ENCODE data around the gene TRIM17.

DNA sequence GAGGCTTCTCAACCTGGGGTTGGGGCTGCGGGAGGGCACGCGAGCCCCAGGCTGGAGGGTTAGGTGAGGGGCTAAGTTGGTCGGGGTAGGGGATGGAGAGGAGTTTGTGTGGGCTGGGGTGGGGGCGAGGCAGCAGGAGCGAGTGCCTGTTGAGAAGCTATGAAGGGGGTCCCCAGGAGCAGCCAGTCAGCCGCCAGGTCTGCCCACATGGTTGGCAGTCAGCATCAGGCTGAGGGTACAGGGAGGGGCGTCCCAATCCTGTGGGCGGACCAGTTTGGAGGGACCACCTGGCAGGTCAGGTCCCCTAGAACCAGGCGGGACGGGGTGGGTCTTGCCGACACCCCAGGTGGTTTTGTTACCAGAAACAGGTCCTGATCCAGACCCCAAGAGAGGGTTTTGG lies 400 bp upstream of the TRIM17 start:
- TF ChIP-seq, protein P1, sequence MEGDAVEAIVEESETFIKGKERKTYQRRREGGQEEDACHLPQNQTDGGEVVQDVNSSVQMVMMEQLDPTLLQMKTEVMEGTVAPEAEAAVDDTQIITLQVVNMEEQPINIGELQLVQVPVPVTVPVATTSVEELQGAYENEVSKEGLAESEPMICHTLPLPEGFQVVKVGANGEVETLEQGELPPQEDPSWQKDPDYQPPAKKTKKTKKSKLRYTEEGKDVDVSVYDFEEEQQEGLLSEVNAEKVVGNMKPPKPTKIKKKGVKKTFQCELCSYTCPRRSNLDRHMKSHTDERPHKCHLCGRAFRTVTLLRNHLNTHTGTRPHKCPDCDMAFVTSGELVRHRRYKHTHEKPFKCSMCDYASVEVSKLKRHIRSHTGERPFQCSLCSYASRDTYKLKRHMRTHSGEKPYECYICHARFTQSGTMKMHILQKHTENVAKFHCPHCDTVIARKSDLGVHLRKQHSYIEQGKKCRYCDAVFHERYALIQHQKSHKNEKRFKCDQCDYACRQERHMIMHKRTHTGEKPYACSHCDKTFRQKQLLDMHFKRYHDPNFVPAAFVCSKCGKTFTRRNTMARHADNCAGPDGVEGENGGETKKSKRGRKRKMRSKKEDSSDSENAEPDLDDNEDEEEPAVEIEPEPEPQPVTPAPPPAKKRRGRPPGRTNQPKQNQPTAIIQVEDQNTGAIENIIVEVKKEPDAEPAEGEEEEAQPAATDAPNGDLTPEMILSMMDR (conservative IDR thresholded peaks at IDR 0.05; ENCODE audit: low read length), result no peak
- no peak for TF ChIP-seq EZH2phosphoT487 (IDR thresholded peaks at IDR 0.05; ENCODE audit: borderline replicate concordance)

All from Loucy (cell line).